HL-60/S4 treated with retinoic acid at 250 ng/mL for 4 days and 3 days (cell line): ENCODE data around the gene CSKMT.
"Not testable (repeated sequence)": the region's sequence is repeated elsewhere in the genome, so short reads cannot be mapped to it uniquely, and the experiment has no call there.

ENCODE experiments used
- in situ Hi-C: fragments of 300-500 bp; cut with MboI; formaldehyde crosslinking; loops from 2 replicates; pipeline ENCODE4 v1.7.0; 2022; ENCODE audit warnings: low sequenced_read_pairs

Gene CSKMT, protein sequence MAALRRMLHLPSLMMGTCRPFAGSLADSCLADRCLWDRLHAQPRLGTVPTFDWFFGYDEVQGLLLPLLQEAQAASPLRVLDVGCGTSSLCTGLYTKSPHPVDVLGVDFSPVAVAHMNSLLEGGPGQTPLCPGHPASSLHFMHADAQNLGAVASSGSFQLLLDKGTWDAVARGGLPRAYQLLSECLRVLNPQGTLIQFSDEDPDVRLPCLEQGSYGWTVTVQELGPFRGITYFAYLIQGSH

DNA sequence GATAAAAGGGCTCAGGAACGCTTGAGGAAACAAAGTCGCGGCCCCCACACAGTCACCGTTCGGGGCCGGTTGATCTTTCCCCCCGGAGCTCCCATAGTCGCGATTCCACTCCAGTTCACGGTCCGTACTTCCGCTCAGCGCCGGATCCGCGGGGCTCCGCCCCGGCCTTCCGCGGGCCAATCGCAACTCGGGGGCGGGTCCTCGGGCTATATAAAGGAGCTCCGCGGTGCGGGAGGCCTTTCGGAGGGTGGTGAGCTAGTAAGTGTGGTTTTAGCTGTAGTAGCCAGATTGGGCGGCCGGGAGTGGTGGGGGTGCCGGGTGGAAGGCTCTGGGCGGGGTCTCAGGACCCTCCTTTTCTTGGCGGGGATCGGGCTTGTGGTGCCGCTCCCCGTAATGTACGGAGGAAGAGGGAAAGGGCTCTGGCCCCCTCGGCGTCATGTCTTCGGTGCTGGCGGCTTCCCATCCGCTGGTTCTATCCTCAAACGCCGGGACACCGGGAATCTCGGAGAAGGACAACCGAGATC, at the start of gene CSKMT, which contains the start of gene C11orf98:
Gene CSKMT (plus strand): TSS at position 238 of the 524 bp plus-strand sequence. CDS start 568 bp downstream, outside the sequence.
Gene C11orf98 (minus strand): TSS at position 136 of the 524 bp plus-strand sequence. CDS start 41 bp downstream, at position 95.
- in situ Hi-C loops = no loop called here

DNA sequence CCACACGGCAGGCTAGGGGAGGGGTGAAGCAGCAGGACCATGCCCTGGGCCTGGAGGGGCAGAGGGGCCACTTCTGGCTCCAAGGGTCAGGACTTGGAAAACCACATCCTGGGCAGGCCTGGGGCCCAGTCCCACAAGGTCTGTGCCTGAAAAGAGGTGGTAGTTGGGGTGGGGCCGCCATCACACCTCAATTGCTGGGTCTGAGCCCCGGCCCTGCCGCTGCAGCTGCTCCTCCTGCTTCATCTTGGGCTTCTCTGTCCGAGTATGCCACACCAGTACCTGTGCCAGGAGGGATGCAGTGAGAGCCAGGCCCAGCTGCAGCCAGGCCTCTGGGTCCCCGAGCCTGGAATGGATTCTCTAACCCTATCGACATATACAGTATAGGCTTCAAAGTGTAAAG, 49.6 kb upstream of the CSKMT start:
- in situ Hi-C loops = no loop called here

DNA sequence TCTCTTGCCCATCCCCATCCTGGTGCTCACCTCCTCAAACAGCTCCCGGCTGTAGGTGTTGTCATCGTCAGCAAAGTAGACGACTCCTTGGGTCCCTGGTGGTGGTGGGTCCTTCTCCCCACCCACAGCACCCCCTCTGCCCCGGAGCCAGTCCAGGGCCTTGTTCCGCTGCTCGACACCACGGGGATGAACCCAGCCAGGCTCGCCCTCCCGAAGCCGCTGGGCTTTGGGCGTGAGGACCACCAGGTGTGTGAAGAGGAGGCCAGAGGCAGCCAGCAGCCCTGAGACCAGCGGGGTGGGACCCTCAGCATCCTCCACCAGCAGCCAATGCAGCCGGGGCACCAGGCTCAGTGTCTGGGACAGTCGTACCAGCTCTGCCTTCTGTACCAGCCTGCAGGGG, 48.2 kb upstream of the CSKMT start:
- in situ Hi-C loops = not testable (repeated sequence)

DNA sequence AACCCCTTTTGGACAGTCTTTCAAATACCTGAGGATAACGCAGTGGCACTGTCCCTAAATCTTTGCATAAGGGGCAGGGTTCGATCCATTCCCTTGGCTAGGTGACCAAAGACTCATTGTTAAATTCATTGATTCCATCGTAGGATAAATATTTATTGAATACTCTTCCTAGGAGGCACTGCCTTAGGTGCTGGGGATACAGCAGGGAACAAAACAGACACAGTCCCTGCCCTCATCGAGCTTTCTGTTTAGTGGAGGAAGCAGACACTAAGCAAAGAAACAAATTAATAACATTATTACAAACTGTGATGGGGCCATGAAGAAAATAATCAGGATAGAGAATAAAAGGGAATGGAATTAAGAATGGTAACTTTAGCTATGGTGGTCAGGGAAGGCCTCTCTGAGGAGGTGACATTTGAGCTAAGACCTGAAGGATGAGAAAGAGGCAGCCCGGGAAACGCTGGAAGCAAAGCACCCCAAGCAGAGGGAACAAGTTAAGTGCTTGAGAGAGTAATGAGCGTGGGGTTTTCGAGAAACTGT, 44.0 kb upstream of the CSKMT start:
- in situ Hi-C loops = no loop called here

DNA sequence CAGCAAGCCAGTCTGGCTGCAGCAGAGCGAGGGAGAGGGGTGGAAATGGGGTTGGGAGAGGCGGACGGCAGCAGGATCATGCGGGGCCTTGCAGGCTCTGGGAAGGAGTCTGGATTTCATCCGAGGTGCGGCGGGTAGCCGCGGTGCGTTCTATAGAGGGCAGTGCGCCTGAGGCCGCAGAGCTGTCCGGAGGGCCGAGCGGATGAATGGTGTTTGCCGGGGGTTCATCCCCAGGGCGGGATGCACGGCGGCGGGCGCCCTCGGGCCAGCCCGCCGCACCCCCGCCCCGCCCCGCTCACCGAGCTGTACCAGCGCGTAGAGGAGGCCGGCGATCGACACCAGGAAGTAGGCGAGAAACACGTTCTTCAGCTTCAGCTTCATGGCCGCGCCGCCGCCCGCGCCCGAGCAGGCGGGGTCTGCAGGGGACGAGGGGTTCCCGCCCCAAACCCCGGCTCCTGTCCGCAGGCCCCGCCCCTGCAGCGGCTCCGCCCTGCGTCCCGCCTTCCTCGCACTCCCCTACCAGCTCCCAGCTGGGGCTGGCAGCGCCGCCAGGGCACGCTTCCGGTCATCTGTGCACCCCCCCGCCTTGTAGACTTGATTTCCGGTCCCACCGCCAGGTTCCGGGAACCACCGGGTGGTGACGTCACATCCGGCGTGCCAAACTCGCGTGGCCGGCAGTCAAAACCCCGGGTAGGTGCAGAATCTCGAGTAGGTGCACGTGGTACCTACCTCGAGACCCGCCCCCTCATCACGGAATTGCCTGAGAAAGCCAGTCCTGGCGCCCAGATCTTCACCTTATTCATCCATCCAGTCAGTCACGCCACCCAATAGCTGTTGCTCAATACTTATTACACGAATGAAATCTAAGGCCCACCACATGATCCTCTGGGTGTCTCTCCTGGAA, 43.3 kb upstream of the CSKMT start, which contains the start of gene B3GAT3:
Gene B3GAT3 (minus strand): TSS at position 420 of the 904 bp plus-strand sequence. CDS start 39 bp downstream, at position 381.
- in situ Hi-C loops = no loop called here

DNA sequence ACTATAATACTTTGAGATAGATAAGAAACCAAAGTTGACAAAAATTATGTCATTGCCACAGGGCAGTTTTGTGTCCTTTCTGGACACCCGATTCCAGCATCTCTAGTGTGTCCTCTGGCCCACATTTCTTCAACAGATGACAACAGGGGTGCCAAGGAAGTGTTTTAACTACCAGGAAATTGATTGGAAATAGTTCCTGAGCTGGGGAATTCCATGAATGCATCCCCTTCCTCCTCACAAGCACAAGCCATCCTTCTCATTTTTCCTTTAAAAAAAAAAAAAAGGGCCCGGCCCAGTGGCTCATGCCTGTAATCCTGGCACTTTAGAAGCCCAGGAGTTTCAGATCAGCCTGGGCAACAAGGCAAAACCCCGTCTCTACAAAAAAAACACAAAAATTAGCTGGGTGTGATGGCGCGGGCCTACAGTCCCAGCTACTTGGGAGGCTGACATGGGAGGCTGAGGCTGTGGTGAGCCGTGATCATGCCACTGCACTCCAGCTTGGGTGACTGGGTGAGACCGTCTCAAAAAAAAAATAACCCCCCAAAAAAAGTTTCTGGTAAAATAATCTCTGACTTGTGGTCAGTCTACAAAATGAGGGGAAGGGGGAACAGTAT, 42.5 kb upstream of the CSKMT start:
- in situ Hi-C loops = no loop called here

DNA sequence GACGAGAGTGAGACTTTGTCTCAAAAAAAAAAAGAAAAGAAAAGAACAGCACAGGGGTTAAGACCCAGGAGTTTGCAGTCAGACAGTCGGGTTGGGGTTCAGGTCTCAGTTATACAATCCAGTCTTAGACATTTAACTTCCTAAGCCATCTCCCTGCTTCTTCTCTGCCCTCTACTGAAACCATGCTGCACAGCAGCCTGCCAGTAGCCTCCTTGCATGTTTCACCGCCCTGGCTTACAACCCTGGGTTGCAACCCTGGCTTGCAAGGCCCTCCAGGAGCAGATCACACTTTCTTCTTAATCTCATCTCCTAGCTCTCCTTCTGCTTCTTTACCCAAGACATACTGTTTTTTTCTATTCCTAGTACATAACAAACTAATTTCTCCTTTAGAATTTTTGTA, 37.4 kb upstream of the CSKMT start:
- in situ Hi-C loops = no loop called here

DNA sequence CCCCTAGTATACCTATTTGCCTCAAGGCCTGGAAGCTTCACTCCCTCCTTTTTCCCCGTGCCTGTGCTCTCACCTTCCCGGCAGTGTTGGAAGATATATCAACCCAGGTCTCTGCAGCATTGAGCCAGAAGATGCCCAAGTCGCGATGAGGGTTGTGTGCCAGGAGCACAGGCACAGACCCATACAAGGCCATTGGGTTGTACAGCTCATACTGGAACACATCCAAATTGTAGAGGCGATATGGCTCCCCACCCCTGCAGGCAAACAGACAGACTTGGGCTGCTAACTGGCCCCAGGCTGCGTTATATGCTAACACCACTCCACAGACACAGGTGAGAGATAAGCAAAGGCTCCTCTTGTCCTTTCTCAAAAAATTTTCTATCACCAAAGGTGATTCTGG, 32.6 kb upstream of the CSKMT start:
- in situ Hi-C loops = no loop called here

DNA sequence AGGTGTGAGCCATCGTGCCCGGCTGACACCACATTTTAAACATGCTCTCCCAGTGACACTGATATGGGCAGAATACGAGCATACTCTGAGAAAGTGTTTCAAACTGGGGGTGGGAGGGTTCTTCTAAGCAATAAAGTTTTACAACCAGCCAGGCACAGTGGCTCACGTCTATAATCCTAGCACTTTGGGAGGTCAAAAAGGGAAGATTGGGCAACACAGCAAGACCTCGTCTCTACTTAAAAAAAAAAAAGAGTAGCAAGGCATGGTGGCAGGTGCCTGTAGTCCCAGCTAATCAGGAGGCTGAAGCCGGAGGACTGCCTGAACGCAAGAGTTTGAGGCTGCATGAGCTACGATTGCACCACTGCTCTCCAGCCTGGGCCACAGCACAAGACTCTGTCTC, 20.9 kb upstream of the CSKMT start:
- in situ Hi-C loops = no loop called here

DNA sequence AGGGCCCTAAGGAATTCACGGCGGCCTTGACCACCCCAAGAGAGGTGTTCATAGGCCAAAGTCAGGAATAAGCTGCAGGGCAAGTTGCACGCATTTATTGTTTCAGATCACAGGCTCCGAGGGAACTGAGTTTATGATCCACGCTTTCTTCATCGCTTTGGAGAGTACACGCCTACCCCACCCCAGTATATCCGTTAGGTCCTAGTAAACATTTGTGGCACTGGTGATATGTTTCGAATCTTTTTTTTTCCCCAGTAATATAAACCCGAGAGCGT, 19.5 kb upstream of the CSKMT start:
- in situ Hi-C loops = no loop called here

DNA sequence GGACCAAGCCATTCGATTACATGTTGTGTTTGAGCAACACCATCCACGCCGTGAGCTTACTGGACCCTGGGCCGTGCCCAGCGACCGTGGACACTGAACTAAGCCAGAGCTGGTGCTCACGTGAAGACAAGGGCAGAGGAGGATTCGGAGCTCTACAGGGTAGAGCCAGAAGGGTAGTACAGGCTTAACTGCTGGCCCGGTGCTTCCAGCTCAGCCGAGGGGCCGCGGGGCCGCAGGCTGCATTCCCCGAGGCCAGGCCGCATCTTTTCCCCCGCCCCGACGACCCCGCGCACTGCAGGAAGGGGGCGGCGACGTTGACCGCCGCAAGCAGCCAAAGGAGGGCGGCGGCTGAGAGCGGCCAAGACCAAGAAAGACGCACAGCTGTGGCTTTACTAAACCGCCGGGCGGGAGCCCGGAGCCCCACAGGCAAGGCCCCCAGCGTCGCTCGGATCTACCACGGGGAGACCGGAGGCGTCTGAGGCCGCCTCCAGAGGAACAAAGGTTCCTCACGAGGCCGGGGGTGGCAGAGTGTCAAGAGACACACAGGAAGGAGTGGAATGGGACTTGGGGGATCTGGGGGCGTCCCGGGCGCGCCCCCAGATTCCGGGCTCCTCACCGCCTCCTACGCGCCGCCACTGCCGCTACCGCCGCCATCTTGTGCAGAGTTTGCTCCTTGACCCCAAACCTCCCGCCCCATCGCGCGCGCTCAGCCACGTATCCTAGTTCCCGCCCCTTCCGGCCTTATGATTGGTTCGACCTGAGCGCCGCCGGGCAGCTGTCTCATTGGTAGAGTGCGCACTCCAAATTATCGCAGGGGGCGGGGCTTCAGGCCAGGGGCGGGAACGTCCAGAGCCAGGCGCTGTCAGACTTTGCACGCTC, 18.9 kb upstream of the CSKMT start, which contains the start of gene GANAB:
Gene GANAB (minus strand): TSS at position 668 of the 879 bp plus-strand sequence. CDS start 14 bp downstream, at position 654.
- in situ Hi-C loops = no loop called here

DNA sequence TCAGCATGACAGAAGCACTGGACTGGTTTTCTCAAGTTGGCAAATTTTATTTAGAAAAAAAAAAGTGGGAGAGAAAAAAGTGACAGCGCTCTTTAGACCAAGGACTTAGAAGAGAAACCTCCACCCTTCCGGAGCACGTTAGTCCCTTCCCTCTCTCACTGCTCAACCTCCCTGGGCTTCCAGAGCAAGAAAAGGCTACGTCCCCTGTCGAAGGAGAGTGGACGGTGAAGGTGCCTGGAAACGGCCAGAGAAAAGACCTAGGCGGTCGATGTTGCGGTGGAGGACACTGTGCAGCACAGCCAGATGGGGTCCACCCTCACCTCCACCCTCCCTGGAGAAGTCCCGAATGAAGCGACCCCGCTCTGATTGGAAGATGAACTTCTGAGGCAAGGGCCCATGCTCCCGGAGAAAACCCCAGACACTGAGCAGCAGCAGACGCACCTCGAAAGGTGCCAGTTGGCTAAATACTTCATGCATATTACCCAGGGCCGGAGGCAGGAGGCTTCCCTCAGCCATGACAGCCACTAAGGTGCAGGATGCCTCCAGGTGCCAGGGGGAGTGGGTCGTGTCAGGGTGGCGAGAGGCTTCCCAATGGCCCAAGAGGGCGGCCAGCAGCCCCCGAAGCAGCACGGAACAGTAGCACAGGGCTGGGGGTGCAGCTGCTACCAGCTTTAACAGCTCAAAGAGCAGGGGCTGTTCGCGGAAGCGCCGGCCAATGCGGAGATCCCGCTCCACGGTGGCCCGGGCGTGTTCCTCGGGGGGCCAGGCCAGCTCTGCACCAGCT, 18.1 kb upstream of the CSKMT start:
- in situ Hi-C loops = no loop called here

DNA sequence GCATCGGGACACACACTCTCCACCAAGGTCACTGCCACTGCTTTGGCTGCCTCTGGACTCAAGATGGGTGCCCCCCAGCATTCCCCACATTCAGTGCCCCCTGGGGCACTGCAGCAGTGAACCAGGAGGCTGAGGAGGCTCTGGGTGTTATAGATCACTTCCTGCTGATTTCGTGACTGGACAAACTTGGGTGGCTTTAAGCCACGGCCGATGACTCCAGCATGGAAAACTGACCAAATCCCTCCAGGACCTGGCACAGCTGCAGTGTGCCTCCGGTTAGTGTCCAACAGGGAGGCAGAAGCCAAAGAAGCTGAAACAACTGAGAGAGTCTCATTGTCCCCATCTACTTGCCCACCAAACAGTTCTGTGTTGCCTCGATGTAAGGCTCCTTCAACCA, 17.5 kb upstream of the CSKMT start:
- in situ Hi-C loops = no loop called here

DNA sequence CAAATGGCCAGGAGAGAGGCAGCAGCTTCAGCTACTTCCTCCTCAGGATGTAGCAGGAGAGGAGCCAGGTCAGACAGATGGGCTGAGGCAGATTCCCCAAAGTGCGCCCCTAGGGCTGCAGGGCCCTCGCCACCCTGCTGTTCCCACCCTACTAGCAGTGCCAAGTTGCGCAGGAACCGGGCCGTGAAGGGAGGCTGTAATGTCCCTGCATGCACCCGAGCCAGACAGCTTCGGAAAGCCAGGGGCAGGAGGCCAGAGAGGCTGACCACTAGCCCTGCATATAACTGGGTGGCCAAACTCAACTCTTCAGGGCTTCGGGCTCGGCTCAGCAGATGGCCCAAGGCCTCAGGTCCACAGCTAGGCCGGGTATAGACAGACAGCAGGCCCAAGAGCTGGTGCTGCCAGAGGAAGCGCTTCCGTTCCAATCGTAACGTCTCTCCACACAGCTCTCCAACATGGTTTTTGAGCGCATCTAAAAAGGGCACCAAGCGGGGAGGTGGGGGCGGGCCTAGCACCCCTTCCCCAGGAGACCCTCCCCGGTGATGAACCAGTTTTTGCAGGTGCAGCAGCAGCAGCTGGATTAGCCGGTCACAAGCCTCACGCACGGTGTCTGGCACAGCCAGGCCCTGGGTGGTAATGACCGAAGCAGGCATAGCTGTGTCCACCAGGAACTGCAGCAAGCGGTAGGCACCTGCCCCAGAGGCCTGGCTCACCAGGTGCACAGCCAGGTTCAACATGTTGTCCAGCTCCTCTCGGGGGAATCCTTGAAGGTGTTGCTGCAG, 16.7 kb upstream of the CSKMT start:
- in situ Hi-C loops = no loop called here

DNA sequence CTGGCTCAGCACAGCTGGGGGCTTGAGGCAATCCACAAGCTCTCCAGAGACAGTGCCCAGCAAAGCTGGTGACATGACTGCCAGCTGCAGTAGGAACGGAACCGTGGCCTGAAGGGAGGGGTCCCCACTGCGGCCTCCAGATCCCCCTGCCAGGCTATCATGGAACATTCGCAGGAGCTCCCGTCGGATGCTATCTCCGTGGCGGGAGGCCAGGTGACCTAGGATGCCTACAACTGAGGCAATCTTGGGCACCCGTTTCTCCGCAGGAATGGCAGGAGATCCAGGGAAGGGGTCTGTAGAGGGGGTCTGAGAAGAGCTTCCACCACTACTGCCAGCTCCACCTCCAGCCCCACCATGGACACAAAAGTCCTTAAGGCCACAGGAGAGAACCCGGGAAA, 16.1 kb upstream of the CSKMT start:
- in situ Hi-C loops = no loop called here

DNA sequence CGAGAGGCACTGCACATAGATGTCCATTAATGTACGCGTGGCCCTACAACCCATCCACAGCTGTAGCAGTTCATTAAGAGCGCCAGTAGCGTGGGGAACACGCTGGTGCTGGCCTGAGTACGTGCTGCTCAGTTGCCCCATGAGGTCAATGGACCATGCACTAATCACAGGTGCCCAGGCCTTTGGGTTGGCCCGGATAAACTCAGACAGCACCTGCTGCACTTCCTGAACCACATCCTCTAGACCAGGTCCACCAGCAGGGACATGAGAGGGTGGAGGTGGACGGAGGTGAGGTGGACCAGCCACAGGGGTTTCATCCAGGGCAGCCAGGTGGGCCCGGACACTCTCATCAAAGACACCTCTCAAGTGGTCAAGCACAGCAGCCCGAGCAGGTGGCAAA, 15.6 kb upstream of the CSKMT start:
- in situ Hi-C loops = no loop called here

DNA sequence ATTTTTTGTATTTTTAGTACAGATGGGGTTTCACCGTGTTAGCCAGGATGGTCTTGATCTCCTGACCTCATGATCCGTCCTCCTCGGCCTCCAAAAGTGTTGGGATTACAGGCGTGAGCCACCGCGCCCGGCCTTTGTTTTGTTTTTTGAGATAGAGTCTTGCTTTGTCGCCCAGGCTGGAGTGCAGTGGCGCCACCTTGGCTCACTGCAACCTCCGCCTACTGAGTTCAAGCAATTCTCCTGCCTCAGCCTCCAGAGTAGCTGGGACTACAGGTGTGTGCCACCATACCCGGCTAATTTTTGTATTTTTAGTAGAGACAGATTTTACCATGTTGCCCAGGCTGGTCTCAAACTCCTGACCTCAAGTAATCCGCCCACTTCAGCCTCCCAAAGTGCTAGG, 14.8 kb upstream of the CSKMT start:
- in situ Hi-C loops = not testable (repeated sequence)

DNA sequence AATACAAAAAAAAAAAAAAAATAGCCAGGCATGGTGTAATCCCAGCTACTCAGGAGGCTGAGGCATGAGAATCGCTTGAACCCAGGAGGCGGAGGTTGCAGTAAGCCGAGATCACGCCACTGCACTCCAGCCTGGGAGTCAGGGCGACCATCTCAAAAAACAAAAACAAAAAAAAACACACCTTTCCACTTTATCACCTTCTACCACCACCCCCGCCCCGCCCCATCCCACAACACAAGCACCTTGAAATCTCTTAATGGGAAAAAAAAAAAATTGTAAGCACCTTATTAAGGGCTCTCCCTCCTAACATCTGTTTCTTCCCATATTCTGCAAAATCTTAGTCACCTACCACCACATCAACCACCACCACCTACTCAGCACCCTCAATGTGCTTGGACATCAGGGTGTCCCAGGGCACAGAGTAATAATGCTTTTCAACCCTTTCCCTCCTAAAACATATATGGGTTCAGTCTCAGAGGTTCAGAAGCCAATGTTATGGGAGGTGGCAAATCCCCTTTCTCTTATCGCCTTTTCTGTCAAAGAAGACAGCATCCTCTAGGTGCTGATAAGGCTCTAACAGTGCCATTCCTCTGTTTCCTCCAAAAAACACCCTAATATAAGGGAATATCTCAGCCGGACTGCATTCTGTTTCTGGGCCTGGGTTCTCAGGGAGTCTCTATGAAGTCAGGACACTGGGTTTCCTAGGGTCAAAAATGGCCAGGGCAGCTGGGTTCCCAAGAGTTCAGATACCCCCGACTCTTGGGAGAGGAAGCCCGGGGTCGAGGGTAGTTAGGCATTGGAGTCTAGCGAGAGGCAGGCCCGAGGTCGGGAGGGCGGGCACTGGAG, 12.7 kb upstream of the CSKMT start:
- in situ Hi-C loops = no loop called here
